HepG2 (cell line): ENCODE results near the gene ATP13A3. TPM values are rescaled to one million over a fixed set of nuclear protein-coding genes. Genes with fewer than 3 reads are reported as not detected.

Experiments used
- ATF2 ChIP-seq: sonication (generic); formaldehyde crosslinking; IDR thresholded peaks from 2 replicates; pipeline ENCODE4 v1.4.0; 2020; ENCODE audit warnings: missing genetic modification reagents
- DRAP1 ChIP-seq: IDR thresholded peaks from 2 replicates; pipeline ENCODE4 v1.6.1; 2016; ENCODE audit warnings: missing genetic modification reagents, missing compliant biosample characterization
- ETV5 ChIP-seq: IDR thresholded peaks from 2 replicates; pipeline ENCODE4 v1.6.1; 2018; ENCODE audit warnings: missing biosample characterization, missing genetic modification reagents, inconsistent platforms, borderline replicate concordance
- FOXA1 ChIP-seq, 2 experiments: fragments of 450-650 bp in 1 of 2; sonication (generic) in 1 of 2; formaldehyde crosslinking in 1 of 2; IDR thresholded peaks; 2 replicates each; pipeline versions ENCODE4 v1.4.0 to v1.6.1; 2016 to 2020; ENCODE audit warnings: missing genetic modification reagents in 1 of 2
- GATAD2A ChIP-seq: IDR thresholded peaks from 2 replicates; pipeline ENCODE4 v1.6.1; 2016
- GTF3A ChIP-seq: sonication (generic); formaldehyde crosslinking; conservative IDR thresholded peaks from 2 replicates; pipeline ENCODE4 v1.4.0; 2020; ENCODE audit warnings: mild to moderate bottlenecking, missing genetic modification reagents
- HMGXB4 ChIP-seq, 2 experiments: sonication (generic) in 1 of 2; formaldehyde crosslinking in 1 of 2; IDR thresholded peaks; 2 replicates each; pipeline versions ENCODE4 v1.4.0 to v1.6.1; 2018 to 2020; ENCODE audit warnings: missing genetic modification reagents in 2 of 2, borderline replicate concordance in 1 of 2, low read depth in 1 of 2, mild to moderate bottlenecking in 1 of 2, missing biosample characterization in 1 of 2
- ISX ChIP-seq: sonication (generic); formaldehyde crosslinking; conservative IDR thresholded peaks from 2 replicates; pipeline ENCODE4 v1.5.0; 2020; ENCODE audit warnings: missing genetic modification reagents
- KLF16 ChIP-seq, 2 experiments: sonication (generic) in 1 of 2; formaldehyde crosslinking in 1 of 2; IDR thresholded peaks; 2 replicates each; pipeline versions ENCODE4 v1.6.1 to v1.8.0; 2016 to 2023; ENCODE audit warnings: missing genetic modification reagents in 2 of 2, missing compliant biosample characterization in 1 of 2
- KMT2A ChIP-seq: sonication (generic); formaldehyde crosslinking; IDR thresholded peaks from 2 replicates; pipeline ENCODE4 v1.4.0; 2020; ENCODE audit warnings: missing genetic modification reagents
- NCOA2 ChIP-seq: sonication (generic); formaldehyde crosslinking; IDR thresholded peaks from 2 replicates; pipeline ENCODE4 v1.8.0; 2022; ENCODE audit warnings: inconsistent platforms
- NFE2L2 ChIP-seq: fragments of 150-350 bp; IDR thresholded peaks from 2 replicates; pipeline ENCODE4 v1.6.1; 2014; ENCODE audit warnings: low read length
- NR2F2 ChIP-seq: IDR thresholded peaks from 2 replicates; pipeline ENCODE4 v1.6.1; 2012; ENCODE audit warnings: low read depth, inconsistent platforms, borderline replicate concordance
- SOX13 ChIP-seq, 3 experiments: fragments of 450-650 bp in 1 of 3; sonication (generic) in 1 of 3; formaldehyde crosslinking in 1 of 3; IDR thresholded peaks in 2 of 3; conservative IDR thresholded peaks in 1 of 3; 2 replicates each; pipeline versions ENCODE4 v1.5.0 to v1.6.1; 2016 to 2020; ENCODE audit warnings: antibody characterized with exemption in 1 of 3, mild to moderate bottlenecking in 1 of 3, missing compliant biosample characterization in 1 of 3, missing genetic modification reagents in 1 of 3, moderate library complexity in 1 of 3
- SOX6 ChIP-seq, 2 experiments: fragments of 450-650 bp in 1 of 2; sonication (generic) in 1 of 2; formaldehyde crosslinking in 1 of 2; IDR thresholded peaks; 2 replicates each; pipeline versions ENCODE4 v1.4.0 to v1.6.1; 2017 to 2020; ENCODE audit warnings: antibody characterized with exemption in 1 of 2, mild to moderate bottlenecking in 1 of 2, missing genetic modification reagents in 1 of 2
- STAG1 ChIP-seq: sonication (generic); formaldehyde crosslinking; IDR thresholded peaks from 2 replicates; pipeline ENCODE4 v1.4.0; 2020; ENCODE audit warnings: missing genetic modification reagents
- ZBTB20 ChIP-seq: sonication (generic); formaldehyde crosslinking; IDR thresholded peaks from 2 replicates; pipeline ENCODE4 v1.8.1; 2023; ENCODE audit warnings: missing genetic modification reagents, low read depth, mild to moderate bottlenecking, borderline replicate concordance
- ZBTB7B ChIP-seq: sonication (generic); formaldehyde crosslinking; IDR thresholded peaks from 2 replicates; pipeline ENCODE4 v1.4.0; 2020; ENCODE audit warnings: missing genetic modification reagents
- ZNF160 ChIP-seq: sonication (generic); formaldehyde crosslinking; IDR thresholded peaks from 2 replicates; pipeline ENCODE4 v1.8.0; 2022; ENCODE audit warnings: mild to moderate bottlenecking, inconsistent platforms, missing genetic modification reagents
- ZNF30 ChIP-seq: sonication (generic); formaldehyde crosslinking; IDR thresholded peaks from 2 replicates; pipeline ENCODE4 v1.5.0; 2020; ENCODE audit warnings: mild to moderate bottlenecking, missing genetic modification reagents
- ZNF512 ChIP-seq: sonication (generic); formaldehyde crosslinking; IDR thresholded peaks from 2 replicates; pipeline ENCODE4 v1.4.0; 2020; ENCODE audit warnings: mild to moderate bottlenecking, missing genetic modification reagents
- ZNF558 ChIP-seq: sonication (generic); formaldehyde crosslinking; IDR thresholded peaks from 2 replicates; pipeline ENCODE4 v1.9.0; 2022; ENCODE audit warnings: mild to moderate bottlenecking, missing genetic modification reagents, borderline replicate concordance
- ZNF749 ChIP-seq: sonication (generic); formaldehyde crosslinking; IDR thresholded peaks from 2 replicates; pipeline ENCODE4 v1.8.0; 2022; ENCODE audit warnings: mild to moderate bottlenecking, missing genetic modification reagents, moderate library complexity, borderline replicate concordance
- ZNF75D ChIP-seq: sonication (generic); formaldehyde crosslinking; IDR thresholded peaks from 2 replicates; pipeline ENCODE4 v1.8.1; 2023; ENCODE audit warnings: missing genetic modification reagents, mild to moderate bottlenecking, borderline replicate concordance
- ZNF878 ChIP-seq: sonication (generic); formaldehyde crosslinking; IDR thresholded peaks from 2 replicates; pipeline ENCODE4 v1.8.1; 2023; ENCODE audit warnings: mild to moderate bottlenecking, missing genetic modification reagents, moderate library complexity
- polyA plus RNA-seq, 8 experiments: library from polyadenylated mRNA; depleted of rRNA in 3 of 8; stranded (reverse) in 7 of 8; unstranded in 1 of 8; fragments of >200 nt; fragmentation: Illumina TruSeq in 4 of 8; extraction: Trizol in 4 of 8; gene quantifications; 2 replicates each; pipeline versions ENCODE4 v1.2.1 to v1.2.3, GENCODE V29; 2011 to 2016; ENCODE audit warnings: low read depth in 4 of 8, missing spikeins in 1 of 8, mixed read lengths in 1 of 8; ENCODE audit not compliant: insufficient read depth in 1 of 8
- total RNA-seq, 5 experiments: library from RNA; depleted of rRNA; stranded (reverse); fragments of >200 nt; fragmentation: Illumina TruSeq; extraction: Trizol; gene quantifications; 2 replicates each; pipeline ENCODE4 v1.2.3, GENCODE V29; 2016; ENCODE audit warnings: low read depth in 1 of 5

Gene ATP13A3
- total and polyA plus RNA-seq, 2 of the 13 experiments (the other 11 are each of a cell fraction or from before 2014, with no cell fraction given), result 44.9 to 80.8 TPM

- TF ChIP-seq ZNF558 (CRISPR knock-in tag) (no peak), GATAD2A (CRISPR knock-in tag) (peak; percentile 68), ZNF160 (CRISPR knock-in tag) (no peak), ZNF512 (CRISPR knock-in tag) (no peak), ZNF878 (no peak), ISX (CRISPR knock-in tag) (no peak), FOXA1 (IDR thresholded peaks at IDR 0.05) (peak; percentile 76), FOXA1 (CRISPR knock-in tag; IDR thresholded peaks at IDR 0.05) (peak; percentile 78), NR2F2 (peak; percentile 81), ZNF749 (CRISPR knock-in tag) (no peak), ZNF30 (CRISPR knock-in tag) (no peak), ZBTB7B (CRISPR knock-in tag) (0 out of 2 replicates have a peak, but pooled peaks have one; percentile 27), GTF3A (CRISPR knock-in tag) (no peak), SOX13 (IDR thresholded peaks at IDR 0.05) (no peak), SOX13 (CRISPR knock-in tag; conservative IDR thresholded peaks at IDR 0.05 in 1 of 2, IDR thresholded peaks at IDR 0.05 in 1 of 2) (peak in 1 of 2 experiments; percentile 61; a peak in 2 of 4 replicates), STAG1 (no peak), SOX6 (IDR thresholded peaks at IDR 0.05) (no peak), SOX6 (CRISPR knock-in tag; IDR thresholded peaks at IDR 0.05) (peak; percentile 74; the same call in 1 of the 2 replicates), DRAP1 (CRISPR knock-in tag) (no peak), NCOA2 (peak; percentile 39), KLF16 (CRISPR knock-in tag; IDR thresholded peaks at IDR 0.05) (0 out of 4 replicates have a peak, but pooled peaks of 1 of the 2 experiments have one; percentile 32), ATF2 (CRISPR knock-in tag) (no peak), KMT2A (CRISPR knock-in tag) (no peak), NFE2L2 (no peak), HMGXB4 (CRISPR knock-in tag; IDR thresholded peaks at IDR 0.05; ENCODE audit: borderline replicate concordance in 1 of 2, low read depth in 1 of 2) (no peak), ZNF75D (CRISPR knock-in tag) (no peak), ZBTB20 (CRISPR knock-in tag) (0 out of 2 replicates have a peak, but pooled peaks have one; percentile 54), ETV5 (CRISPR knock-in tag) (peak; percentile 66; the same call in 1 of the 2 replicates)
These were observed 40.0 kb downstream of the ATP13A3 start (continued) for GRCh38 chr3:194446754-194447153.
